Esophagus squamous epithelium (tissue), 5 donors: Measurements from ENCODE around the gene ZFAND3. TPM values are rescaled to one million over a fixed set of nuclear protein-coding genes. Genes with fewer than 3 reads are reported as not detected.

ENCODE experiments used
- DNase-seq: peaks from one replicate; lab custom pipeline; 2025; lab: John Stamatoyannopoulos, UW
- H3K27ac ChIP-seq, 4 donors: fragments of 200-600 bp; sonication (generic); one replicate each; pipeline ENCODE4 v1.5.1; 2016 to 2019; ENCODE audit warnings: mild to moderate bottlenecking in 1 of 4
- H3K27me3 ChIP-seq, 4 donors: fragments of 200-600 bp; sonication (generic); 1 replicate in 3 of 4; 2 replicates in 1 of 4; pipeline versions ENCODE4 v1.5.1 to v1.6.0; 2017 to 2021; ENCODE audit warnings: antibody characterized with exemption in 1 of 4
- H3K36me3 ChIP-seq, 3 donors: fragments of 200-600 bp; sonication (generic); one replicate each; pipeline ENCODE4 v1.5.1; 2016 to 2019
- H3K4me1 ChIP-seq, 3 donors: fragments of 200-600 bp; sonication (generic); one replicate each; pipeline ENCODE4 v1.5.1; 2017 to 2019
- H3K4me3 ChIP-seq, 4 donors: fragments of 200-600 bp; sonication (generic); 1 replicate in 3 of 4; 2 replicates in 1 of 4; pipeline ENCODE4 v1.5.1; 2016 to 2019; ENCODE audit warnings: mild to moderate bottlenecking in 2 of 4, moderate library complexity in 1 of 4
- H3K9me3 ChIP-seq, 3 donors: fragments of 200-600 bp; sonication (generic); one replicate each; pipeline ENCODE4 v1.5.1; 2016 to 2019
- CTCF ChIP-seq, 6 experiments: fragments of 450-650 bp in 4 of 6; fragments of 200-600 bp in 2 of 6; sonication (generic) in 2 of 6; IDR thresholded peaks; one replicate each; pipeline ENCODE4 v1.5.1; 2016 to 2019; ENCODE audit warnings: antibody characterized with exemption in 6 of 6, mild to moderate bottlenecking in 4 of 6, moderate library complexity in 4 of 6
- POLR2A ChIP-seq, 4 donors: fragments of 450-650 bp; IDR thresholded peaks; one replicate each; pipeline ENCODE4 v1.6.1; 2017; ENCODE audit warnings: antibody characterized with exemption in 4 of 4, mild to moderate bottlenecking in 4 of 4, moderate library complexity in 3 of 4
- WGBS, 2 donors: methylation state at CpG; one replicate each; pipeline ENCODE4 v1.1.5; 2018; 5-methylcytosine and 5-hydroxymethylcytosine counted together
- intact Hi-C: fragments of 100-400 bp; cut with DNase I; formaldehyde crosslinking; loops from one replicate; pipeline ENCODE4 v1.15.0; 2022
- total RNA-seq, 4 donors: library from RNA; depleted of rRNA; stranded (reverse); fragments of >200 nt; gene quantifications; one replicate each; pipeline ENCODE4 v1.1.0, GENCODE V29; 2016
- donor health status: DM: yes; HTN: yes; CAD: no.

ZFAND3 gene
- total RNA-seq, 4 donors from 2014 or later: 15.7 to 23.8 (median 20.9) TPM

- Histone ChIP-seq H3K4me3 (no peak overlapping the region), H3K27me3 (no peaks in the 10 kb centered on the region), H3K9me3 (no peaks in the 10 kb centered on the region), H3K4me1 (peaks cover 0 to 14% (median 0%) of the 10 kb centered on the region in 3 donors), H3K27ac (no peak overlapping the region), H3K36me3 (no peaks in the 10 kb centered on the region)
- TF ChIP-seq POLR2A (IDR thresholded peaks at IDR 0.05) (no peak), CTCF (IDR thresholded peaks at IDR 0.05) (no peak)
- no peak for DNase-seq
- intact Hi-C loops: no loop called here
- 79 to 88% methylated on average over 5 to 15 of the region's 20 CpGs for WGBS, 2 donors
Observed at GRCh38 chr6:38169221-38169976, 349.9 kb downstream of the ZFAND3 start.

- H3K27ac ChIP-seq: no peak overlapping the region
- 81 to 88% methylated on average over 16 to 19 of the region's 19 CpGs for WGBS, 2 donors
- no peak overlapping the region for H3K4me3 ChIP-seq
- intact Hi-C loops: no loop called here
- peaks cover 0 to 4% (median 0%) of the 10 kb centered on the region in 3 donors for H3K36me3 ChIP-seq
- no peaks in the 10 kb centered on the region for H3K27me3 ChIP-seq
- H3K4me1 ChIP-seq: peaks cover 0 to 19% (median 0%) of the 10 kb centered on the region in 3 donors
- TF ChIP-seq POLR2A (IDR thresholded peaks at IDR 0.05) (no peak), CTCF (IDR thresholded peaks at IDR 0.05) (no peak)
- H3K9me3 ChIP-seq: no peaks in the 10 kb centered on the region
- DNase-seq: no peak
Observed at GRCh38 chr6:38169977-38170526, 350.5 kb downstream of the ZFAND3 start.

GRCh38 chr6:38170666-38171355, 351.3 kb downstream of the ZFAND3 start:
- WGBS, 2 donors: 83 to 85% methylated on average over 9 to 14 of the region's 14 CpGs
- Histone ChIP-seq H3K9me3 (no peaks in the 10 kb centered on the region), H3K4me3 (no peak overlapping the region), H3K4me1 (peaks cover 0 to 20% (median 0%) of the 10 kb centered on the region in 3 donors), H3K27me3 (no peaks in the 10 kb centered on the region), H3K27ac (no peak overlapping the region), H3K36me3 (peaks cover 0 to 6% (median 0%) of the 10 kb centered on the region in 3 donors)
- intact Hi-C loops: no loop called here
- no peak for DNase-seq
- TF ChIP-seq CTCF (IDR thresholded peaks at IDR 0.05): no peak
- TF ChIP-seq POLR2A (IDR thresholded peaks at IDR 0.05): no peak

GRCh38 chr6:38171997-38172738, 352.6 kb downstream of the ZFAND3 start:
- Histone ChIP-seq H3K4me3 (no peak overlapping the region), H3K36me3 (peaks cover 0 to 6% (median 0%) of the 10 kb centered on the region in 3 donors), H3K9me3 (no peaks in the 10 kb centered on the region), H3K4me1 (peaks cover 0 to 33% (median 7%) of the 10 kb centered on the region in 3 donors), H3K27ac (no peak overlapping the region), H3K27me3 (no peaks in the 10 kb centered on the region)
- intact Hi-C loops: no loop called here
- DNase-seq: no peak
- TF ChIP-seq POLR2A (IDR thresholded peaks at IDR 0.05): no peak
- TF ChIP-seq CTCF (IDR thresholded peaks at IDR 0.05): no peak
- 83 to 87% methylated on average over 6 to 8 of the region's 13 CpGs for WGBS, 2 donors
